Left colon (tissue), 2 donors: ENCODE data around the gene TBC1D5. TPM values are rescaled to one million over a fixed set of nuclear protein-coding genes. Genes with fewer than 3 reads are reported as not detected.
"Not testable (repeated sequence)": the region's sequence is repeated elsewhere in the genome, so short reads cannot be mapped to it uniquely, and the experiment has no call there.

ENCODE experiments used
- ATAC-seq: fragments of 200-7000 bp; cut with Tn5 transposase; one replicate; pipeline ENCODE4 v1.9.1; 2020; ENCODE audit warnings: mild to moderate bottlenecking, moderate library complexity
- DNase-seq, 2 donors: peaks; one replicate each; pipeline ENCODE4 v3.0.0-alpha.2; 2020
- intact Hi-C, 2 donors: fragments of 100-400 bp; cut with DNase I in 1 of 2; cut with micrococcal nuclease in 1 of 2; formaldehyde crosslinking; loops; one replicate each; pipeline versions ENCODE4 v1.11.2 to v1.14.0; 2022; cut with DNase I, micrococcal nuclease
- total RNA-seq, 2 donors: library from RNA; stranded (reverse); fragmentation: NEBNext Ultra II Directional; extraction: Animal tissue kit (Norgen Biotek cat#: 25700); gene quantifications; one replicate each; pipeline ENCODE4 v1.2.1, GENCODE V29; 2021
- donor health status: DM: no; HTN: no; CAD: no.
- donor health status: DM: yes; HTN: yes; CAD: no.

TBC1D5 gene
- total RNA-seq, 2 donors from 2014 or later = 32.4 to 34.7 TPM

- intact Hi-C loops = no loop called here
- DNase-seq = no peak
- ATAC-seq = no peak
These were observed 71.7 kb downstream of the TBC1D5 start for GRCh38 chr3:17670749-17671148.

GRCh38 chr3:17664923-17665322 lies 77.5 kb downstream of the TBC1D5 start:
- DNase-seq (no peak), ATAC-seq (no peak)
- intact Hi-C loops = no loop called here

- ATAC-seq (no peak), DNase-seq (no peak)
- intact Hi-C loops = no loop called here
These were observed 86.2 kb downstream of the TBC1D5 start for GRCh38 chr3:17656264-17656663.

GRCh38 chr3:17655743-17656142 lies 86.7 kb downstream of the TBC1D5 start:
- no peak for ATAC-seq
- DNase-seq = no peak
- intact Hi-C loops = no loop called here

- DNase-seq, ATAC-seq: not testable (repeated sequence)
- intact Hi-C loops = loop anchor here in 1 of 2 donors (5.0 kb wide), 1 partner anchor 193 kb away; no protein-coding TSS in a partner anchor
These were observed 92.7 kb downstream of the TBC1D5 start for GRCh38 chr3:17649748-17650147.

GRCh38 chr3:17648630-17649355 lies 93.6 kb downstream of the TBC1D5 start:
- DNase-seq, ATAC-seq: not testable (repeated sequence)
- intact Hi-C loops = loop anchor here in 1 of 2 donors (5.0 kb wide), 1 partner anchor 194 kb away; no protein-coding TSS in a partner anchor

- intact Hi-C loops = loop anchor here in 1 of 2 donors (5.0 kb wide), 1 partner anchor 197 kb away; no protein-coding TSS in a partner anchor
- ATAC-seq = peak; percentile 78
These were observed 97.2 kb downstream of the TBC1D5 start for GRCh38 chr3:17645074-17645698.

GRCh38 chr3:17643691-17644090 lies 98.7 kb downstream of the TBC1D5 start:
- ATAC-seq (no peak), DNase-seq (no peak)
- intact Hi-C loops = no loop called here

More at GRCh38 chr3:17645074-17645698, 97.2 kb downstream of the TBC1D5 start:
- DNase-seq = no peak

- intact Hi-C loops = loop anchor here in 1 of 2 donors (1.0 kb wide), 1 partner anchor 21 kb away; no protein-coding TSS in a partner anchor
- DNase-seq (no peak), ATAC-seq (no peak)
These were observed 100.0 kb downstream of the TBC1D5 start for GRCh38 chr3:17642474-17642873.

- DNase-seq (no peak), ATAC-seq (no peak)
- intact Hi-C loops = no loop called here
These were observed 102.0 kb downstream of the TBC1D5 start for GRCh38 chr3:17640466-17640865.

- intact Hi-C loops = no loop called here
- no peak for ATAC-seq
- DNase-seq = no peak
These were observed 102.7 kb downstream of the TBC1D5 start for GRCh38 chr3:17639765-17640164.

- intact Hi-C loops = no loop called here
- no peak for DNase-seq
- no peak for ATAC-seq
These were observed 103.2 kb downstream of the TBC1D5 start for GRCh38 chr3:17639257-17639656.

- DNase-seq (no peak), ATAC-seq (no peak)
- intact Hi-C loops = no loop called here
These were observed 104.1 kb downstream of the TBC1D5 start for GRCh38 chr3:17638356-17638755.

- DNase-seq, ATAC-seq, intact Hi-C loops: not testable (repeated sequence)
These were observed 106.8 kb downstream of the TBC1D5 start for GRCh38 chr3:17635675-17636074.

- DNase-seq (no peak), ATAC-seq (no peak)
- intact Hi-C loops = no loop called here
These were observed 107.5 kb downstream of the TBC1D5 start for GRCh38 chr3:17634964-17635363.

GRCh38 chr3:17634201-17634600 lies 108.2 kb downstream of the TBC1D5 start:
- intact Hi-C loops = no loop called here
- ATAC-seq (no peak), DNase-seq (no peak)

- DNase-seq = no peak
These were observed 109.9 kb downstream of the TBC1D5 start for GRCh38 chr3:17632401-17633100.

GRCh38 chr3:17631609-17632008 lies 110.8 kb downstream of the TBC1D5 start:
- no peak for DNase-seq
- no peak for ATAC-seq
- intact Hi-C loops = no loop called here

More at GRCh38 chr3:17632401-17633100, 109.9 kb downstream of the TBC1D5 start:
- ATAC-seq = no peak
- intact Hi-C loops = no loop called here

- intact Hi-C loops = no loop called here
- ATAC-seq (no peak), DNase-seq (no peak)
These were observed 113.0 kb downstream of the TBC1D5 start for GRCh38 chr3:17629400-17629799.

GRCh38 chr3:17626395-17626794 lies 116.0 kb downstream of the TBC1D5 start:
- ATAC-seq = no peak
- intact Hi-C loops = no loop called here
- DNase-seq = no peak
